ENCODE data around the gene ERCC4. TPM values are rescaled to one million over a fixed set of nuclear protein-coding genes. Genes with fewer than 3 reads are reported as not detected.

ERCC4 gene
- total RNA-seq, 1 donor from 2014 or later, result 14.5 TPM

DNA sequence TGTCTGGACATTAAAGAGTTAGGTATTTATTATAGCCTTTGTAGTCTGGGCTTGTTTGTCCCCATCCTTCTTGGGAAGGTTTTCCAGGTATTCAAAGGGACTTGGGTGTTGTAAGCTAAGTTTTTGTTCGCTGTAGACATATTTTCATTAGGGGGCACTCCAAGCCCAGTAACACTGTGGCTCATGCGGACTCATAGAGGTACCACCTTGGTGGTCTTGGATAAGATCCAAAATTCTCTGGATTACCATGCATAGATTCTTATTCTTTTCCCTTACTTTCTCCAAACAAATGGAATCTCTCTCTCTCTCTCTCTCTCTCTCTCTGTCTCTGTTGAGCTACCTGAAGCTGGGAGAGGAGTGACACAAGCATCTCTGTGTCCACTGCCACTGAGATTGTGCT lies 48.9 kb downstream of the ERCC4 start:
- TF ChIP-seq CTCF (IDR thresholded peaks at IDR 0.05; ENCODE audit: partially characterized antibody, unreplicated experiment), result no peak
- no peak overlapping the region for H3K27ac Mint-ChIP-seq (ENCODE audit: unreplicated experiment)
- DNase-seq, result no peak

DNA sequence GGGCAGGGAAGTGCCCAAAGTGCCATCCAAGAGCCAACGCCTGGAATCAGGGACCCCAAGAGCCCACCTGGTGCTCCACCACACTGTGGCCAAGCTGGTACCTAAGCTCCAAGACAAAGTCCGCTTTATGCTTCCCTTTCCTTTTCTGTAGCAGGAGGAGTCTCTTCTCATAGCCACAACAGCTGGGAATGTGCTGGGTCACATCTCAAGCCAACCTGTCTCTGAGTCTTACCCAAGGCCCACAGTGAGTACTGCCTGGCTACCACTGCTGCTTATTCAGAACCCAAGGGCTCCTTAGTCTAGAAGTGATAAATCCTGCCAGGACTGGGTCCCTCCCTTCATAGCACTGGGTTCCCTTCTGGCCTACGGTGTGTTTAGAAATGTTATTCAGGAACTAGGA lies 49.8 kb downstream of the ERCC4 start:
- Mint-ChIP-seq H3K9me3 (ENCODE audit: unreplicated experiment) (peaks cover 4% of the 10 kb centered on the region), H3K27me3 (ENCODE audit: unreplicated experiment) (no peaks in the 10 kb centered on the region), H3K27ac (ENCODE audit: unreplicated experiment) (no peak overlapping the region), H3K4me3 (ENCODE audit: unreplicated experiment) (no peak overlapping the region), H3K36me3 (ENCODE audit: unreplicated experiment) (peaks cover 5% of the 10 kb centered on the region), H3K4me1 (ENCODE audit: low read depth, unreplicated experiment) (no peaks in the 10 kb centered on the region)
- TF ChIP-seq CTCF (IDR thresholded peaks at IDR 0.05; ENCODE audit: partially characterized antibody, unreplicated experiment), result no peak
- DNase-seq, result no peak

More for the DNA sequence above, 48.9 kb downstream of the ERCC4 start:
- peaks cover 4% of the 10 kb centered on the region for H3K9me3 Mint-ChIP-seq (ENCODE audit: unreplicated experiment)
- no peaks in the 10 kb centered on the region for H3K27me3 Mint-ChIP-seq (ENCODE audit: unreplicated experiment)
- no peak overlapping the region for H3K4me3 Mint-ChIP-seq (ENCODE audit: unreplicated experiment)
- H3K36me3 Mint-ChIP-seq (ENCODE audit: unreplicated experiment), result peaks cover 5% of the 10 kb centered on the region
- H3K4me1 Mint-ChIP-seq (ENCODE audit: low read depth, unreplicated experiment), result no peaks in the 10 kb centered on the region

DNA sequence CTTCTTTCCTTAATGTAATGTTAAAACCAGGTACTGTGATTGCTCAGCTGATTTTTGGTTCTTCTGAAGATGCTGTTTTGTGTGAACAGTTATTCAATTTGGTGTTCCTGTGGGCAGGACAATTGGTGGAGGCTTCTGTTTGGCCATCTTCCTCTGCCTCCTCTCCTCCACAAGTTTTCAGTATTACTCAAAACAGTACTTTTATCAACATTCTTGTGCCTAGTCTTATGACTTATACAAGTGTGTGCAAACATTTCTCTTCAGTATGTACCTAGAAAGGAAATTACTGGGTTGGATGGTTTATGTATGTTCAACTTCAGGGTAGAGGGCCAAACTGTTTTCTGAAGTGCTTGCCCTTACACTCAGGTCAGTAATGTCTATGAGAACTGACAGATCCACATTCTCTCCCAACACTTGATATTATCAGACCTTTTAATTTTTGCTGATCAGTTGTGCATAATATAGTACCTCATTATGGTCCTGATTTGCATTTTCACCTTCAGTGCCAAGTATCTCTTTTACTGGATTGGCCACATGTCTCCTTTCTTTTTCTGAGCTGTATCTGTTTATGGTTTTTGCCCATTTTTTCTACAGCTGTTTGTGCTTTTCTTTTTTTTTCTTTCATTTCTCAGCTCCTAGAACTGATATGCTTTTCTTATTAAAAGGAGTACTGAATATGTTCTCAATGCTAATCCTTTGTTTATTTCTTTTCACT lies 50.9 kb downstream of the ERCC4 start:
- no peak for TF ChIP-seq CTCF (IDR thresholded peaks at IDR 0.05; ENCODE audit: partially characterized antibody, unreplicated experiment)
- H3K9me3 Mint-ChIP-seq (ENCODE audit: unreplicated experiment), result peaks cover 3% of the 10 kb centered on the region

DNA sequence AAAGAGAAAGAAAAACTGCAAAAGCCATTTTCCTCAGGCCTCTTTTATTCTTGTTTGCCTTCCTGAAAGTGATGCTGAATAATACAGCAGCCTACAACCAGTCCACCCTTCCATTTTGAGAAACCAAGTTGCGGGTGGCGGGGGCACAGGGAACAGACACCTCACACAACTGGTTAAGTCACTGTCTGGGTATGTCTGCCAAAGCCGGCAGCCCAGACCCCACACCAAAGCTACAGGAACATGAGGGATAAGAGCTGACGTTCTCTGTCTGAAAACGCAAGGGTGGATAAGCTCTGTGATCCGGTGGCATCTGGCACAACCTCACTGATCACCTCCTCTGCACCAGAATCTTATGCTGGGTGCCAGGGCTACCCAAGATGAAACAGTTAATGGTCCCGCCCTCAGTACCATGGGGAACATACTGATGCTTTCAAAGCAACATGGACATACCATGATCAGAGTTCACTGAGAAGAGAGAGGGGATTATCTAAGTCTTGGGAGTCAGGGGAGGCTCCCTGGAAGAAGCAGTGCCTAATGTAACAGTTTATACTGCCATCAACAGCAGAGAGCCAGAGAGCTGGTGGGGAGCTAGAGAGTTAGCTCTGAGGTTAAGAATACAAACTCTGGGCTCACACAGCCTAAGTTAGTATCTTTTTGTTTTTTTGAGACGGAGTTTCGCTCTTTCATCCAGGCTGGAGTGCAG lies 53.5 kb downstream of the ERCC4 start:
- no peak overlapping the region for H3K27ac Mint-ChIP-seq (ENCODE audit: unreplicated experiment)
- peaks cover 1% of the 10 kb centered on the region for H3K36me3 Mint-ChIP-seq (ENCODE audit: unreplicated experiment)
- H3K4me1 Mint-ChIP-seq (ENCODE audit: low read depth, unreplicated experiment), result no peaks in the 10 kb centered on the region
- DNase-seq, result no peak
- H3K27me3 Mint-ChIP-seq (ENCODE audit: unreplicated experiment), result no peaks in the 10 kb centered on the region
- TF ChIP-seq CTCF (IDR thresholded peaks at IDR 0.05; ENCODE audit: partially characterized antibody, unreplicated experiment), result no peak
- peaks cover 1% of the 10 kb centered on the region for H3K9me3 Mint-ChIP-seq (ENCODE audit: unreplicated experiment)
- H3K4me3 Mint-ChIP-seq (ENCODE audit: unreplicated experiment), result no peak overlapping the region

More for the DNA sequence above, 50.9 kb downstream of the ERCC4 start:
- no peak overlapping the region for H3K27ac Mint-ChIP-seq (ENCODE audit: unreplicated experiment)
- no peaks in the 10 kb centered on the region for H3K4me1 Mint-ChIP-seq (ENCODE audit: low read depth, unreplicated experiment)
- peaks cover 5% of the 10 kb centered on the region for H3K36me3 Mint-ChIP-seq (ENCODE audit: unreplicated experiment)
- DNase-seq, result no peak
- H3K27me3 Mint-ChIP-seq (ENCODE audit: unreplicated experiment), result no peaks in the 10 kb centered on the region
- H3K4me3 Mint-ChIP-seq (ENCODE audit: unreplicated experiment), result no peak overlapping the region

GRCh38 chr16:13977177-13977576 lies 57.2 kb downstream of the ERCC4 start:
- no peak for TF ChIP-seq CTCF (IDR thresholded peaks at IDR 0.05; ENCODE audit: partially characterized antibody, unreplicated experiment)
- DNase-seq, result no peak

More at GRCh38 chr16:13977177-13977576, 57.2 kb downstream of the ERCC4 start:
- Mint-ChIP-seq H3K4me1 (ENCODE audit: low read depth, unreplicated experiment) (no peaks in the 10 kb centered on the region), H3K9me3 (ENCODE audit: unreplicated experiment) (peaks cover 5% of the 10 kb centered on the region), H3K36me3 (ENCODE audit: unreplicated experiment) (no peaks in the 10 kb centered on the region), H3K4me3 (ENCODE audit: unreplicated experiment) (no peak overlapping the region), H3K27ac (ENCODE audit: unreplicated experiment) (no peak overlapping the region), H3K27me3 (ENCODE audit: unreplicated experiment) (no peaks in the 10 kb centered on the region)

Data from glutamatergic neuron (in vitro differentiated cells).